Hypothalamus (tissue), 51 donors: ENCODE data around the gene ZNF69.

ENCODE experiments used
- DNase-seq, 51 donors: peaks; one replicate each; lab custom pipeline; 2025; lab: John Stamatoyannopoulos, UW

ZNF69 gene

DNA sequence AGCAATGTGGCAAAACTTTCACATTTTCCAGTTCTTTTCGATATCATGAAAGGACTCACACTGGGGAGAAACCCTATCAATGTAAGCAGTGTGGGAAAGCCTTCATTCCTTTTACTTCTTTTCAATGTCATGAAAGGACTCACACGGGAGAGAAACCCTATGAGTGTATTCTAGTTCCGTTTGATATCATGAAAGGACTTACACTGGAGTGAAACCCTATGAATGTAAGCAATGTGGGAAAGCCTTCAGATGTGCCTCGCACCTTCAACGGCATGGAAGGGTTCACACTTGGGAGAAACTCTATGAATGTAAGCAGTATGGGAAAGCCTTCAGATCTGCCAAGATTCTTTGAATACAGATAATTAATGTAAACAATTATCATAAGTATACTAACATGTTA is 62.7 kb downstream of the ZNF69 start:
- DNase-seq, result no peak
